GM23338 (cell line): ENCODE results near the gene RNF121. TPM values are rescaled to one million over a fixed set of nuclear protein-coding genes. Genes with fewer than 3 reads are reported as not detected.

Experiments used
- ATAC-seq: fragments of 200-7000 bp; cut with Tn5 transposase; 3 replicates; pipeline ENCODE4 v1.9.1; 2020
- DNase-seq: peaks from one replicate; pipeline ENCODE4 v3.0.0-alpha.2; 2015; ENCODE audit warnings: low spot score
- H2AFZ ChIP-seq: fragments of 200-600 bp; sonication (generic); 2 replicates; pipeline ENCODE4 v1.8.0; 2016; ENCODE audit warnings: antibody characterized with exemption, mild to moderate bottlenecking, moderate library complexity
- H3F3A ChIP-seq: fragments of 200-600 bp; sonication (generic); replicated peaks from 2 replicates; pipeline ENCODE4 v1.8.0; 2017; ENCODE audit warnings: antibody characterized with exemption, mixed run types, low read depth
- H3K27ac ChIP-seq: fragments of 200-600 bp; sonication (generic); 2 replicates; pipeline ENCODE4 v1.6.1; 2016; ENCODE audit warnings: low read depth
- H3K27me3 ChIP-seq: fragments of 200-600 bp; sonication (generic); 2 replicates; pipeline ENCODE4 v1.8.0; 2016; ENCODE audit warnings: mild to moderate bottlenecking, mixed run types, moderate library complexity; ENCODE audit not compliant: insufficient read depth
- H3K36me3 ChIP-seq: fragments of 200-600 bp; sonication (generic); 2 replicates; pipeline ENCODE4 v1.8.0; 2016; ENCODE audit warnings: mild to moderate bottlenecking; ENCODE audit not compliant: insufficient read depth
- H3K4me1 ChIP-seq: fragments of 200-600 bp; sonication (generic); 2 replicates; pipeline ENCODE4 v1.8.0; 2016; ENCODE audit warnings: mild to moderate bottlenecking, moderate library complexity; ENCODE audit not compliant: insufficient read depth
- H3K4me2 ChIP-seq: fragments of 200-600 bp; sonication (generic); 2 replicates; pipeline ENCODE4 v1.7.1; 2017; ENCODE audit warnings: mixed run types
- H3K4me3 ChIP-seq: fragments of 200-600 bp; sonication (generic); 2 replicates; pipeline ENCODE4 v1.6.1; 2016; ENCODE audit warnings: mixed run types
- H3K79me2 ChIP-seq: fragments of 200-600 bp; sonication (generic); replicated peaks from 2 replicates; pipeline ENCODE4 v1.8.0; 2017; ENCODE audit warnings: mild to moderate bottlenecking; ENCODE audit not compliant: insufficient read depth
- H3K9me2 ChIP-seq: fragments of 200-600 bp; sonication (generic); 2 replicates; pipeline ENCODE4 v1.8.0; 2017; ENCODE audit not compliant: insufficient read depth
- H4K20me1 ChIP-seq: fragments of 200-600 bp; sonication (generic); replicated peaks from 2 replicates; pipeline ENCODE4 v1.8.0; 2017; ENCODE audit warnings: mild to moderate bottlenecking; ENCODE audit not compliant: insufficient read depth
- H3K27ac Mint-ChIP-seq: 2 replicates; pipeline ENCODE4 v1.8.0; 2020; ENCODE audit warnings: inconsistent platforms, mild to moderate bottlenecking, moderate library complexity, mixed read lengths
- H3K27me3 Mint-ChIP-seq: 3 replicates; pipeline ENCODE4 v1.8.0; 2022; ENCODE audit warnings: low read depth, mild to moderate bottlenecking, moderate library complexity, mixed read lengths, inconsistent platforms; ENCODE audit not compliant: insufficient read depth, poor library complexity
- H3K36me3 Mint-ChIP-seq: 3 replicates; pipeline ENCODE4 v1.8.0; 2021; ENCODE audit warnings: low read depth, mild to moderate bottlenecking, inconsistent platforms, moderate library complexity, mixed read lengths
- H3K4me1 Mint-ChIP-seq: 3 replicates; pipeline ENCODE4 v1.8.0; 2020; ENCODE audit warnings: mild to moderate bottlenecking, inconsistent platforms, mixed read lengths
- H3K4me3 Mint-ChIP-seq: 3 replicates; pipeline ENCODE4 v1.8.0; 2021; ENCODE audit warnings: moderate library complexity, mild to moderate bottlenecking, inconsistent platforms, mixed read lengths
- H3K9me3 Mint-ChIP-seq: 3 replicates; pipeline ENCODE4 v1.8.0; 2020; ENCODE audit warnings: moderate library complexity, mild to moderate bottlenecking, inconsistent platforms, mixed read lengths
- CREB1 ChIP-seq: fragments of 250-450 bp; sonication (Bioruptor Pico); IDR thresholded peaks from 2 replicates; pipeline ENCODE4 v1.5.0; 2020; ENCODE audit warnings: low read depth, mild to moderate bottlenecking, moderate library complexity
- EZH2 ChIP-seq: fragments of 200-600 bp; sonication (generic); IDR thresholded peaks from one replicate; pipeline ENCODE4 v1.8.0; 2017; ENCODE audit warnings: antibody characterized with exemption, mild to moderate bottlenecking, low read depth; ENCODE audit not compliant: unreplicated experiment
- EZH2phosphoT487 ChIP-seq: fragments of 200-600 bp; sonication (generic); IDR thresholded peaks from one replicate; pipeline ENCODE4 v1.8.1; 2018; ENCODE audit warnings: antibody characterized with exemption; ENCODE audit not compliant: unreplicated experiment
- JUNB ChIP-seq: IDR thresholded peaks from one replicate; pipeline ENCODE4 v1.6.1; 2016; ENCODE audit warnings: antibody characterized with exemption; ENCODE audit not compliant: unreplicated experiment
- NANOG ChIP-seq: IDR thresholded peaks from 2 replicates; pipeline ENCODE4 v1.6.1; 2016; ENCODE audit warnings: antibody characterized with exemption, borderline replicate concordance
- POLR2AphosphoS5 ChIP-seq: IDR thresholded peaks from 2 replicates; pipeline ENCODE4 v1.6.1; 2016; ENCODE audit warnings: antibody characterized with exemption, low read depth
- STAT1 ChIP-seq: IDR thresholded peaks from one replicate; pipeline ENCODE4 v1.6.1; 2016; ENCODE audit warnings: antibody characterized with exemption; ENCODE audit not compliant: unreplicated experiment
- ZNF114 ChIP-seq: fragments of 250-450 bp; sonication (Bioruptor Pico); IDR thresholded peaks from 2 replicates; pipeline ENCODE4 v1.5.0; 2020; ENCODE audit warnings: mild to moderate bottlenecking, moderate library complexity
- ZNF331 ChIP-seq: fragments of 250-450 bp; sonication (Bioruptor Pico); IDR thresholded peaks from 2 replicates; pipeline ENCODE4 v1.5.0; 2020; ENCODE audit warnings: low read depth, mild to moderate bottlenecking, moderate library complexity
- polyA plus RNA-seq: library from polyadenylated mRNA; unstranded; fragments of >200 nt; fragmentation: Nextera tagmentation; extraction: Ambion mirVana; gene quantifications from 2 replicates; pipeline ENCODE4 v1.2.1, GENCODE V29; 2016
- total RNA-seq: library from RNA; depleted of rRNA; stranded (reverse); fragments of >200 nt; shearing (Covaris generic); gene quantifications from 2 replicates; pipeline ENCODE4 v1.2.3, GENCODE V29; 2014
- TF ChIP-seq, protein P1 (sequence below), 2 experiments: fragments of 200-600 bp in 1 of 2; sonication (generic) in 1 of 2; conservative IDR thresholded peaks; 2 replicates each; pipeline versions ENCODE4 v1.5.1 to v1.6.1; 2016 to 2017; ENCODE audit warnings: antibody characterized with exemption in 2 of 2, low read depth in 2 of 2, mild to moderate bottlenecking in 2 of 2, moderate library complexity in 1 of 2
- TF ChIP-seq, protein P2 (sequence below): IDR thresholded peaks from 2 replicates; pipeline ENCODE4 v1.6.1; 2016; ENCODE audit warnings: antibody characterized with exemption
- TF ChIP-seq, protein P3 (sequence below): fragments of 250-450 bp; sonication (Bioruptor Pico); IDR thresholded peaks from 2 replicates; pipeline ENCODE4 v1.5.0; 2020; ENCODE audit warnings: mild to moderate bottlenecking, moderate library complexity
- TF ChIP-seq, protein P4 (sequence below): IDR thresholded peaks from one replicate; pipeline ENCODE4 v1.6.1; 2018; ENCODE audit warnings: antibody characterized with exemption; ENCODE audit not compliant: unreplicated experiment

RNF121 gene
- total and polyA plus RNA-seq, 2 experiments from 2014 or later = 7.8 to 37.7 TPM

DNA sequence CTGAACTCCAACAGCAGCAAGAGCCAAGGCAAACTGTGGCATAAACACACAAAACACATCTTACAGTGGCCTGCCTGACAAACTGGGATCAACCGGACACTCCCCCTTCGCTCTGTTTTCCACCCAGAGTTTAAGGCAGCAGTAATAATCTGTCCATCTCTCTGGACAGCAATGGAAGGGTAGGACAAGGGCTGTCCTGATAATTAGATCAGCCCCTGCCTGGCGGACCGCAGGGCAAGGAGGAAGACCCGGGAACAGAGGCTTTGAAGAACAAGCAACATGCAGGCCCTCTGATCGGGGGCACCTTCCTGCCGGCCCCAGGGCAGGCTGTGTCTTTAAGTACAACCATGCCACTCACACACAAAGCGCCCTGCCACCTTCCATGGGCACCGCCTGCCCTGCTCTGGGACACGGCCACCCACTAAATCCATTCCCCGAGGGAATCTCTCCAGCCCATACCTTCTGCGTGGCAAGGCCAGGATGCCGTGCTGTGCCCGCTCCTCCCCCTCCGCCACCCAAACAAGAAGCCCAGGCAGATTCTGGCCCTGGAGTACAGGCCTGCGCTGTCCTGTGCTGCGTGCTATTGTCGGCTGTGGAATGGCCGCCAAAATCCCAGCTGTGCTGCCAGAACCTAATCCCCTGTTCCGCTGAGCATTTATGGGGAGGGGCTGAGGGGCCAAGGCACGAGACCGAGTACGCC lies 112.7 kb downstream of the RNF121 start:
- Histone ChIP-seq H2AFZ (0 out of 2 replicates have a peak overlapping the region, but pooled peaks have one; percentile 8), H3K4me1 (peaks cover 41% of the 10 kb centered on the region), H3K4me3 (peak overlapping the region; percentile 51), H3K27ac (peak overlapping the region; percentile 81), H3K4me2 (peak overlapping the region; percentile 71), H4K20me1 (peaks cover 5% of the 10 kb centered on the region; the same call in 1 of the 2 replicates), H3K27me3 (no peaks in the 10 kb centered on the region), H3K9me2 (no peaks in the 10 kb centered on the region), H3K79me2 (peaks cover 66% of the 10 kb centered on the region), H3F3A (peaks cover 5% of the 10 kb centered on the region), H3K36me3 (no peaks in the 10 kb centered on the region)
- DNase-seq (peak; percentile 52), ATAC-seq (peak; percentile 48)
- TF ChIP-seq POLR2AphosphoS5 (no peak), JUNB (no peak), EZH2phosphoT487 (no peak), EZH2 (no peak), ZNF331 (CRISPR knock-in tag) (no peak), NANOG (no peak), STAT1 (no peak), ZNF114 (no peak), CREB1 (CRISPR knock-in tag) (no peak)
- TF ChIP-seq, protein P1, sequence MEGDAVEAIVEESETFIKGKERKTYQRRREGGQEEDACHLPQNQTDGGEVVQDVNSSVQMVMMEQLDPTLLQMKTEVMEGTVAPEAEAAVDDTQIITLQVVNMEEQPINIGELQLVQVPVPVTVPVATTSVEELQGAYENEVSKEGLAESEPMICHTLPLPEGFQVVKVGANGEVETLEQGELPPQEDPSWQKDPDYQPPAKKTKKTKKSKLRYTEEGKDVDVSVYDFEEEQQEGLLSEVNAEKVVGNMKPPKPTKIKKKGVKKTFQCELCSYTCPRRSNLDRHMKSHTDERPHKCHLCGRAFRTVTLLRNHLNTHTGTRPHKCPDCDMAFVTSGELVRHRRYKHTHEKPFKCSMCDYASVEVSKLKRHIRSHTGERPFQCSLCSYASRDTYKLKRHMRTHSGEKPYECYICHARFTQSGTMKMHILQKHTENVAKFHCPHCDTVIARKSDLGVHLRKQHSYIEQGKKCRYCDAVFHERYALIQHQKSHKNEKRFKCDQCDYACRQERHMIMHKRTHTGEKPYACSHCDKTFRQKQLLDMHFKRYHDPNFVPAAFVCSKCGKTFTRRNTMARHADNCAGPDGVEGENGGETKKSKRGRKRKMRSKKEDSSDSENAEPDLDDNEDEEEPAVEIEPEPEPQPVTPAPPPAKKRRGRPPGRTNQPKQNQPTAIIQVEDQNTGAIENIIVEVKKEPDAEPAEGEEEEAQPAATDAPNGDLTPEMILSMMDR (conservative IDR thresholded peaks at IDR 0.05; ENCODE audit: low read depth in 2 of 2) = no peak
- TF ChIP-seq, protein P2, sequence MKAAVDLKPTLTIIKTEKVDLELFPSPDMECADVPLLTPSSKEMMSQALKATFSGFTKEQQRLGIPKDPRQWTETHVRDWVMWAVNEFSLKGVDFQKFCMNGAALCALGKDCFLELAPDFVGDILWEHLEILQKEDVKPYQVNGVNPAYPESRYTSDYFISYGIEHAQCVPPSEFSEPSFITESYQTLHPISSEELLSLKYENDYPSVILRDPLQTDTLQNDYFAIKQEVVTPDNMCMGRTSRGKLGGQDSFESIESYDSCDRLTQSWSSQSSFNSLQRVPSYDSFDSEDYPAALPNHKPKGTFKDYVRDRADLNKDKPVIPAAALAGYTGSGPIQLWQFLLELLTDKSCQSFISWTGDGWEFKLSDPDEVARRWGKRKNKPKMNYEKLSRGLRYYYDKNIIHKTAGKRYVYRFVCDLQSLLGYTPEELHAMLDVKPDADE = no peak
- TF ChIP-seq, protein P3, sequence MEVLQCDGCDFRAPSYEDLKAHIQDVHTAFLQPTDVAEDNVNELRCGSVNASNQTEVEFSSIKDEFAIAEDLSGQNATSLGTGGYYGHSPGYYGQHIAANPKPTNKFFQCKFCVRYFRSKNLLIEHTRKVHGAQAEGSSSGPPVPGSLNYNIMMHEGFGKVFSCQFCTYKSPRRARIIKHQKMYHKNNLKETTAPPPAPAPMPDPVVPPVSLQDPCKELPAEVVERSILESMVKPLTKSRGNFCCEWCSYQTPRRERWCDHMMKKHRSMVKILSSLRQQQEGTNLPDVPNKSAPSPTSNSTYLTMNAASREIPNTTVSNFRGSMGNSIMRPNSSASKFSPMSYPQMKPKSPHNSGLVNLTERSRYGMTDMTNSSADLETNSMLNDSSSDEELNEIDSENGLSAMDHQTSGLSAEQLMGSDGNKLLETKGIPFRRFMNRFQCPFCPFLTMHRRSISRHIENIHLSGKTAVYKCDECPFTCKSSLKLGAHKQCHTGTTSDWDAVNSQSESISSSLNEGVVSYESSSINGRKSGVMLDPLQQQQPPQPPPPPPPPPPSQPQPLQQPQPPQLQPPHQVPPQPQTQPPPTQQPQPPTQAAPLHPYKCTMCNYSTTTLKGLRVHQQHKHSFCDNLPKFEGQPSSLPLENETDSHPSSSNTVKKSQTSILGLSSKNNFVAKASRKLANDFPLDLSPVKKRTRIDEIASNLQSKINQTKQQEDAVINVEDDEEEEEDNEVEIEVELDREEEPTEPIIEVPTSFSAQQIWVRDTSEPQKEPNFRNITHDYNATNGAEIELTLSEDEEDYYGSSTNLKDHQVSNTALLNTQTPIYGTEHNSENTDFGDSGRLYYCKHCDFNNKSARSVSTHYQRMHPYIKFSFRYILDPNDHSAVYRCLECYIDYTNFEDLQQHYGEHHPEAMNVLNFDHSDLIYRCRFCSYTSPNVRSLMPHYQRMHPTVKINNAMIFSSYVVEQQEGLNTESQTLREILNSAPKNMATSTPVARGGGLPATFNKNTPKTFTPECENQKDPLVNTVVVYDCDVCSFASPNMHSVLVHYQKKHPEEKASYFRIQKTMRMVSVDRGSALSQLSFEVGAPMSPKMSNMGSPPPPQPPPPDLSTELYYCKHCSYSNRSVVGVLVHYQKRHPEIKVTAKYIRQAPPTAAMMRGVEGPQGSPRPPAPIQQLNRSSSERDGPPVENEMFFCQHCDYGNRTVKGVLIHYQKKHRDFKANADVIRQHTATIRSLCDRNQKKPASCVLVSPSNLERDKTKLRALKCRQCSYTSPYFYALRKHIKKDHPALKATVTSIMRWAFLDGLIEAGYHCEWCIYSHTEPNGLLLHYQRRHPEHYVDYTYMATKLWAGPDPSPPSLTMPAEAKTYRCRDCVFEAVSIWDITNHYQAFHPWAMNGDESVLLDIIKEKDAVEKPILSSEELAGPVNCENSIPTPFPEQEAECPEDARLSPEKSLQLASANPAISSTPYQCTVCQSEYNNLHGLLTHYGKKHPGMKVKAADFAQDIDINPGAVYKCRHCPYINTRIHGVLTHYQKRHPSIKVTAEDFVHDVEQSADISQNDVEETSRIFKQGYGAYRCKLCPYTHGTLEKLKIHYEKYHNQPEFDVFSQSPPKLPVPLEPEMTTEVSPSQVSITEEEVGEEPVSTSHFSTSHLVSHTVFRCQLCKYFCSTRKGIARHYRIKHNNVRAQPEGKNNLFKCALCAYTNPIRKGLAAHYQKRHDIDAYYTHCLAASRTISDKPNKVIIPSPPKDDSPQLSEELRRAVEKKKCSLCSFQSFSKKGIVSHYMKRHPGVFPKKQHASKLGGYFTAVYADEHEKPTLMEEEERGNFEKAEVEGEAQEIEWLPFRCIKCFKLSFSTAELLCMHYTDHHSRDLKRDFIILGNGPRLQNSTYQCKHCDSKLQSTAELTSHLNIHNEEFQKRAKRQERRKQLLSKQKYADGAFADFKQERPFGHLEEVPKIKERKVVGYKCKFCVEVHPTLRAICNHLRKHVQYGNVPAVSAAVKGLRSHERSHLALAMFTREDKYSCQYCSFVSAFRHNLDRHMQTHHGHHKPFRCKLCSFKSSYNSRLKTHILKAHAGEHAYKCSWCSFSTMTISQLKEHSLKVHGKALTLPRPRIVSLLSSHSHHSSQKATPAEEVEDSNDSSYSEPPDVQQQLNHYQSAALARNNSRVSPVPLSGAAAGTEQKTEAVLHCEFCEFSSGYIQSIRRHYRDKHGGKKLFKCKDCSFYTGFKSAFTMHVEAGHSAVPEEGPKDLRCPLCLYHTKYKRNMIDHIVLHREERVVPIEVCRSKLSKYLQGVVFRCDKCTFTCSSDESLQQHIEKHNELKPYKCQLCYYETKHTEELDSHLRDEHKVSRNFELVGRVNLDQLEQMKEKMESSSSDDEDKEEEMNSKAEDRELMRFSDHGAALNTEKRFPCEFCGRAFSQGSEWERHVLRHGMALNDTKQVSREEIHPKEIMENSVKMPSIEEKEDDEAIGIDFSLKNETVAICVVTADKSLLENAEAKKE (CRISPR knock-in tag) = no peak
- TF ChIP-seq, protein P4, sequence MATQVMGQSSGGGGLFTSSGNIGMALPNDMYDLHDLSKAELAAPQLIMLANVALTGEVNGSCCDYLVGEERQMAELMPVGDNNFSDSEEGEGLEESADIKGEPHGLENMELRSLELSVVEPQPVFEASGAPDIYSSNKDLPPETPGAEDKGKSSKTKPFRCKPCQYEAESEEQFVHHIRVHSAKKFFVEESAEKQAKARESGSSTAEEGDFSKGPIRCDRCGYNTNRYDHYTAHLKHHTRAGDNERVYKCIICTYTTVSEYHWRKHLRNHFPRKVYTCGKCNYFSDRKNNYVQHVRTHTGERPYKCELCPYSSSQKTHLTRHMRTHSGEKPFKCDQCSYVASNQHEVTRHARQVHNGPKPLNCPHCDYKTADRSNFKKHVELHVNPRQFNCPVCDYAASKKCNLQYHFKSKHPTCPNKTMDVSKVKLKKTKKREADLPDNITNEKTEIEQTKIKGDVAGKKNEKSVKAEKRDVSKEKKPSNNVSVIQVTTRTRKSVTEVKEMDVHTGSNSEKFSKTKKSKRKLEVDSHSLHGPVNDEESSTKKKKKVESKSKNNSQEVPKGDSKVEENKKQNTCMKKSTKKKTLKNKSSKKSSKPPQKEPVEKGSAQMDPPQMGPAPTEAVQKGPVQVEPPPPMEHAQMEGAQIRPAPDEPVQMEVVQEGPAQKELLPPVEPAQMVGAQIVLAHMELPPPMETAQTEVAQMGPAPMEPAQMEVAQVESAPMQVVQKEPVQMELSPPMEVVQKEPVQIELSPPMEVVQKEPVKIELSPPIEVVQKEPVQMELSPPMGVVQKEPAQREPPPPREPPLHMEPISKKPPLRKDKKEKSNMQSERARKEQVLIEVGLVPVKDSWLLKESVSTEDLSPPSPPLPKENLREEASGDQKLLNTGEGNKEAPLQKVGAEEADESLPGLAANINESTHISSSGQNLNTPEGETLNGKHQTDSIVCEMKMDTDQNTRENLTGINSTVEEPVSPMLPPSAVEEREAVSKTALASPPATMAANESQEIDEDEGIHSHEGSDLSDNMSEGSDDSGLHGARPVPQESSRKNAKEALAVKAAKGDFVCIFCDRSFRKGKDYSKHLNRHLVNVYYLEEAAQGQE = no peak
- H3K4me3 Mint-ChIP-seq = no peak overlapping the region
- peaks cover 3% of the 10 kb centered on the region; the same call in 2 of the 3 replicates for H3K36me3 Mint-ChIP-seq
- H3K9me3 Mint-ChIP-seq = no peaks in the 10 kb centered on the region
- peaks cover 10% of the 10 kb centered on the region for H3K4me1 Mint-ChIP-seq
- H3K27me3 Mint-ChIP-seq = peaks cover 4% of the 10 kb centered on the region
- no peak overlapping the region for H3K27ac Mint-ChIP-seq
